Colonic mucosa (tissue), 4 donors: ENCODE results near the gene LDLRAD1. TPM values are rescaled to one million over a fixed set of nuclear protein-coding genes. Genes with fewer than 3 reads are reported as not detected.
"Not testable (repeated sequence)": the region's sequence is repeated elsewhere in the genome, so short reads cannot be mapped to it uniquely, and the experiment has no call there.

ENCODE experiments used
- DNase-seq: peaks from one replicate; pipeline ENCODE4 v3.0.0-alpha.2; 2020
- H3K27ac ChIP-seq: fragments of 200-600 bp; one replicate; pipeline ENCODE4 v1.8.0; 2021
- H3K27me3 ChIP-seq: fragments of 200-600 bp; one replicate; pipeline ENCODE4 v1.8.0; 2021
- H3K36me3 ChIP-seq: fragments of 200-600 bp; one replicate; pipeline ENCODE4 v1.8.0; 2021
- H3K4me1 ChIP-seq: fragments of 200-600 bp; one replicate; pipeline ENCODE4 v1.8.0; 2021; ENCODE audit warnings: mild to moderate bottlenecking
- H3K4me3 ChIP-seq: fragments of 200-600 bp; one replicate; pipeline ENCODE4 v1.8.0; 2021
- H3K9ac ChIP-seq, 2 donors: one replicate each; pipeline ENCODE4 v1.7.0; 2013; ENCODE audit warnings: control low read depth in 2 of 2, low read depth in 2 of 2, low read length in 2 of 2
- H3K9me3 ChIP-seq: fragments of 200-600 bp; one replicate; pipeline ENCODE4 v1.8.0; 2021
- CTCF ChIP-seq: fragments of 200-600 bp; IDR thresholded peaks from one replicate; pipeline ENCODE4 v1.8.0; 2022; ENCODE audit warnings: antibody characterized with exemption, mild to moderate bottlenecking
- intact Hi-C: fragments of 100-400 bp; cut with DNase I; formaldehyde crosslinking; loops from one replicate; pipeline ENCODE4 v1.14.1; 2022
- total RNA-seq, 2 donors: library from RNA; stranded (reverse); fragmentation: NEBNext Ultra II Directional in 1 of 2; extraction: Animal tissue kit (Norgen Biotek cat#: 25700) in 1 of 2; gene quantifications; one replicate each; pipeline ENCODE4 v1.2.1, GENCODE V29; 2021
- donor health status: healthy.
- donor health status: DM: no; HTN: no; CAD: no.
- donor health status: DM: no; HTN: no; CAD: no.

The LDLRAD1 gene
- total RNA-seq, 2 donors from 2014 or later = 0.24 TPM; not detected in 1

DNA sequence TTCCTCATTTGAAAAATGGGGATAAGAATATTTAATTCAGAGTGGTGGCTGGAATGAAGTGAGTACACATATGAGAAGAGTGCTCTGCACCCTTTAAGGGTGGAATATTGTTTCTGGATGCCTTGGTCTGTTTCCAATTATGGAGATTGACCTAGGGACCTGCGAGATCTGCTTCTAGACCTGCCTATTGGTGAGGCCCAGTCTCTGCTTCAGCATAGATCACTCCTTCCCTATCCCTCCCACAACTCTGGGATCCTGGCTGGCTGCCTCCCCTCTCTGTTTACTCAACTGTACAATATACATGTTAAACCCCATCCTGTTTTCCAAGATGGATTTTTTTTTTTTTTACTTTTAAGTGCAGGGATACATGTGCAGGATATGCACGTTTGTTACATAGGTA lies 6.4 kb upstream of the LDLRAD1 start:
- intact Hi-C loops = no loop called here
- no peaks in the 10 kb centered on the region for H3K4me1 ChIP-seq
- DNase-seq = no peak
- no peak overlapping the region for H3K9ac ChIP-seq
- no peaks in the 10 kb centered on the region for H3K36me3 ChIP-seq
- H3K27ac ChIP-seq = no peak overlapping the region
- H3K27me3 ChIP-seq = no peaks in the 10 kb centered on the region
- H3K9me3 ChIP-seq = no peaks in the 10 kb centered on the region
- H3K4me3 ChIP-seq = no peak overlapping the region
- no peak for TF ChIP-seq CTCF

- H3K36me3 ChIP-seq, H3K4me3 ChIP-seq, H3K9ac ChIP-seq, H3K27me3 ChIP-seq, intact Hi-C loops, H3K27ac ChIP-seq, H3K4me1 ChIP-seq, DNase-seq, H3K9me3 ChIP-seq: not testable (repeated sequence)
These were observed 1.7 kb upstream of the LDLRAD1 start for GRCh38 chr1:54019562-54020176.

- Histone ChIP-seq H3K9ac (no peak overlapping the region), H3K9me3 (no peaks in the 10 kb centered on the region), H3K27me3 (no peaks in the 10 kb centered on the region), H3K4me1 (no peaks in the 10 kb centered on the region), H3K36me3 (no peaks in the 10 kb centered on the region), H3K4me3 (no peak overlapping the region), H3K27ac (no peak overlapping the region)
- no peak for DNase-seq
- no peak for TF ChIP-seq CTCF
- intact Hi-C loops = no loop called here
These were observed 649 bp upstream of the LDLRAD1 start for GRCh38 chr1:54018635-54019034.

DNA sequence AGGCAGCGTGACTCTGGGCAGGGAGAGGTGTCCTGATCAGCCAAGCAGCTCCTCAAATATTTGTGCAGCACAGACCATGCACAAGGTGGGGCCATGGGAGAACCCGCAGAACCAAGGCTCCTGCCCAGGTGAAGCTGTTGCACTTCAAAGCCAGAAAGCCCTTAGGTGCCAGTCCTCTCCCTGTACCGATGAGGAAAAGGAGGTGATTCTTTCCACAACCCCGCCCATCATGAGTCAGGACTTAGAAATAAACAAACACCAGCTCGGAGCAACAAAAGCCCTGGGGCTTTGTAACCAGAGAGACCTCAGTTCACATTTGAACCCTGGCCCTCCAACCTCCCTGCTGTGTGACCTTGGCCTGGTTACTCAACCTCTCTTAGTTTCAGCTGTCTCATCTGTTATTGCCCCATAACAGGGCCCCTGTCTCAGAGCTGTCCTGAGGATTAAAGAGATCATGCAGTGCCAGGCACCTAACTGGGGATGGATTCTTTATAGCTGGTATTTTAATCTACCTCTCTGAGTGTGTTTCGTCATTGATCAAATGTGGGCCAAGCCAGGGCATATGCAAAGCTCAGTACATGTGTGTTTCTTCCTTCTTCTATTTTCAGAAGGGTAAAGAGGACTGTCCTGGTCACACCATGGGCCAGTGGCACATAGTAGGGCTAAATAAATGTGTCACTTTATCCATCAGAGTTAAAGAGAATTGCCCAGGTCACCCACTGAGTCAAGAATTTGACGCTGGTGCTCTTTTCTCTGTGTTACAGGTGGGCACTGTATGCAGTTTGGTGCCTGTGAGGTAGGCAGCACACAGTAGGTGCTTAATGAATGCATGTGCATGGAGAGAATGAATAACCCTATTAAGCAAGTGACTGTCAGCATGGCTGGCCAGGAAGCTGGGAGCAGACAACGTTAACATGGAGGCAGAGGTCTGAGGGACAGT lies 1.4 kb downstream of the LDLRAD1 start:
- no peak for TF ChIP-seq CTCF
- H3K27ac ChIP-seq = peak overlapping the region; percentile 17

GRCh38 chr1:54014009-54014629 lies 3.9 kb downstream of the LDLRAD1 start:
- no peaks in the 10 kb centered on the region for H3K4me1 ChIP-seq
- no peak overlapping the region for H3K27ac ChIP-seq
- no peaks in the 10 kb centered on the region for H3K27me3 ChIP-seq
- no peaks in the 10 kb centered on the region for H3K36me3 ChIP-seq
- no peak for TF ChIP-seq CTCF
- H3K9me3 ChIP-seq = no peaks in the 10 kb centered on the region
- DNase-seq = no peak
- H3K9ac ChIP-seq = no peak overlapping the region
- no peak overlapping the region for H3K4me3 ChIP-seq
- intact Hi-C loops = no loop called here

More for the DNA sequence above, 1.4 kb downstream of the LDLRAD1 start:
- H3K27me3 ChIP-seq = no peaks in the 10 kb centered on the region
- peak; percentile 69 for DNase-seq
- intact Hi-C loops = no loop called here
- no peaks in the 10 kb centered on the region for H3K36me3 ChIP-seq
- no peaks in the 10 kb centered on the region for H3K4me1 ChIP-seq
- H3K9me3 ChIP-seq = no peaks in the 10 kb centered on the region
- H3K9ac ChIP-seq = no peak overlapping the region
- no peak overlapping the region for H3K4me3 ChIP-seq
